Colonic mucosa (tissue), 4 donors: ENCODE results near the gene SLC4A1. TPM values are rescaled to one million over a fixed set of nuclear protein-coding genes. Genes with fewer than 3 reads are reported as not detected.

Experiments
- DNase-seq: peaks from one replicate; pipeline ENCODE4 v3.0.0-alpha.2; 2020
- H3K27ac ChIP-seq: fragments of 200-600 bp; one replicate; pipeline ENCODE4 v1.8.0; 2021
- H3K27me3 ChIP-seq: fragments of 200-600 bp; one replicate; pipeline ENCODE4 v1.8.0; 2021
- H3K36me3 ChIP-seq: fragments of 200-600 bp; one replicate; pipeline ENCODE4 v1.8.0; 2021
- H3K4me1 ChIP-seq: fragments of 200-600 bp; one replicate; pipeline ENCODE4 v1.8.0; 2021; ENCODE audit warnings: mild to moderate bottlenecking
- H3K4me3 ChIP-seq: fragments of 200-600 bp; one replicate; pipeline ENCODE4 v1.8.0; 2021
- H3K9ac ChIP-seq, 2 donors: one replicate each; pipeline ENCODE4 v1.7.0; 2013; ENCODE audit warnings: control low read depth in 2 of 2, low read depth in 2 of 2, low read length in 2 of 2
- H3K9me3 ChIP-seq: fragments of 200-600 bp; one replicate; pipeline ENCODE4 v1.8.0; 2021
- intact Hi-C: fragments of 100-400 bp; cut with DNase I; formaldehyde crosslinking; loops from one replicate; pipeline ENCODE4 v1.14.1; 2022
- total RNA-seq, 2 donors: library from RNA; stranded (reverse); fragmentation: NEBNext Ultra II Directional in 1 of 2; extraction: Animal tissue kit (Norgen Biotek cat#: 25700) in 1 of 2; gene quantifications; one replicate each; pipeline ENCODE4 v1.2.1, GENCODE V29; 2021
- TF ChIP-seq, protein P1 (sequence below): fragments of 200-600 bp; IDR thresholded peaks from one replicate; pipeline ENCODE4 v1.8.0; 2022; ENCODE audit warnings: antibody characterized with exemption, mild to moderate bottlenecking
- donor health status: healthy.
- donor health status: DM: no; HTN: no; CAD: no.
- donor health status: DM: no; HTN: no; CAD: no.

SLC4A1 gene
- total RNA-seq, 2 donors from 2014 or later: 0.27 TPM; not detected in 1

- H3K9me3 ChIP-seq: no peaks in the 10 kb centered on the region
- no peak overlapping the region for H3K27ac ChIP-seq
- H3K4me1 ChIP-seq: no peaks in the 10 kb centered on the region
- H3K9ac ChIP-seq: peak overlapping the region in 1 of 2 donors; percentile 14
- H3K27me3 ChIP-seq: no peaks in the 10 kb centered on the region
- intact Hi-C loops: no loop called here
- H3K4me3 ChIP-seq: no peak overlapping the region
- TF ChIP-seq, protein P1, sequence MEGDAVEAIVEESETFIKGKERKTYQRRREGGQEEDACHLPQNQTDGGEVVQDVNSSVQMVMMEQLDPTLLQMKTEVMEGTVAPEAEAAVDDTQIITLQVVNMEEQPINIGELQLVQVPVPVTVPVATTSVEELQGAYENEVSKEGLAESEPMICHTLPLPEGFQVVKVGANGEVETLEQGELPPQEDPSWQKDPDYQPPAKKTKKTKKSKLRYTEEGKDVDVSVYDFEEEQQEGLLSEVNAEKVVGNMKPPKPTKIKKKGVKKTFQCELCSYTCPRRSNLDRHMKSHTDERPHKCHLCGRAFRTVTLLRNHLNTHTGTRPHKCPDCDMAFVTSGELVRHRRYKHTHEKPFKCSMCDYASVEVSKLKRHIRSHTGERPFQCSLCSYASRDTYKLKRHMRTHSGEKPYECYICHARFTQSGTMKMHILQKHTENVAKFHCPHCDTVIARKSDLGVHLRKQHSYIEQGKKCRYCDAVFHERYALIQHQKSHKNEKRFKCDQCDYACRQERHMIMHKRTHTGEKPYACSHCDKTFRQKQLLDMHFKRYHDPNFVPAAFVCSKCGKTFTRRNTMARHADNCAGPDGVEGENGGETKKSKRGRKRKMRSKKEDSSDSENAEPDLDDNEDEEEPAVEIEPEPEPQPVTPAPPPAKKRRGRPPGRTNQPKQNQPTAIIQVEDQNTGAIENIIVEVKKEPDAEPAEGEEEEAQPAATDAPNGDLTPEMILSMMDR: no peak
- DNase-seq: no peak
- H3K36me3 ChIP-seq: peaks cover 15% of the 10 kb centered on the region
Measured at GRCh38 chr17:44216173-44216572, 51.8 kb downstream of the SLC4A1 start.

DNA sequence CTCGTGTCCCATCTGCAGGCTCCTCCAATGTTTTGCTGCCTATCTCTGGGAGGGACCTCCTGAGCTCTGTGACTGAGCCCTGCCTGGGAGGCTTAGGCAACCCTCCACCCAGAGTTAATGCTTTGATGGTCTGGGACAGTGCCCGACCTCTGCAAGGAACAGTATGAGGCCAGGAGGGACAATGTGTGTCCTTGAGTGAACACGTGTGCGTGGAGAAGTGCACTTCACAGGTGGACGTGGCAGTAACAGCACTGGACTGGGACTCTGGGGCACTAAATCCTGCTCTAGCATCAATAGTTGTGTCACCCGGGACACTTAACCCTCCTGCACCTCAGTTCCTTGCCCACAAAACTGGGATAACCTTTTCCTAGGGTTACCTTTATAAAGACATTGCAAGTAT, 53.0 kb downstream of the SLC4A1 start:
- H3K4me3 ChIP-seq: no peak overlapping the region
- H3K9me3 ChIP-seq: no peaks in the 10 kb centered on the region
- H3K27ac ChIP-seq: no peak overlapping the region
- TF ChIP-seq, protein P1: no peak
- no peak overlapping the region for H3K9ac ChIP-seq
- DNase-seq: no peak
- peaks cover 4% of the 10 kb centered on the region for H3K4me1 ChIP-seq
- intact Hi-C loops: loop anchor here (5.0 kb wide), 1 partner anchor 107 kb away; the partner anchor contains the start of gene SLC25A39
- H3K36me3 ChIP-seq: peaks cover 15% of the 10 kb centered on the region
- H3K27me3 ChIP-seq: no peaks in the 10 kb centered on the region

DNA sequence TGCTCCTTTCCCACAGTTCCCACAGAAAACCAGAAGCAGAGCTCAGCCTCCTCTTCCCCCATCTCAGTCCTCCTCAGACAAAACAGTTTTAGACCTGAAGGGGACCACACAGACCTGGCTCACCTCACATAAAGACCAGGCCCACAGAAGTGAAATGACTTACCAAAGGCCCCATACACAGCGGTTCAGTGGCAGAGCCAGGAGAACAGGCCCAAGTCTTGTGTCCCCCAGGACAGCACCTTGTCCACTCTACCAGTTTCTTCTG, 53.8 kb downstream of the SLC4A1 start:
- intact Hi-C loops: loop anchor here (5.0 kb wide), 1 partner anchor 108 kb away; the partner anchor contains the start of gene SLC25A39
- peaks cover 17% of the 10 kb centered on the region for H3K36me3 ChIP-seq
- no peaks in the 10 kb centered on the region for H3K9me3 ChIP-seq
- no peak overlapping the region for H3K27ac ChIP-seq
- TF ChIP-seq, protein P1: no peak
- no peak for DNase-seq
- H3K4me3 ChIP-seq: no peak overlapping the region
- H3K27me3 ChIP-seq: no peaks in the 10 kb centered on the region
- peaks cover 4% of the 10 kb centered on the region for H3K4me1 ChIP-seq
- no peak overlapping the region for H3K9ac ChIP-seq

DNA sequence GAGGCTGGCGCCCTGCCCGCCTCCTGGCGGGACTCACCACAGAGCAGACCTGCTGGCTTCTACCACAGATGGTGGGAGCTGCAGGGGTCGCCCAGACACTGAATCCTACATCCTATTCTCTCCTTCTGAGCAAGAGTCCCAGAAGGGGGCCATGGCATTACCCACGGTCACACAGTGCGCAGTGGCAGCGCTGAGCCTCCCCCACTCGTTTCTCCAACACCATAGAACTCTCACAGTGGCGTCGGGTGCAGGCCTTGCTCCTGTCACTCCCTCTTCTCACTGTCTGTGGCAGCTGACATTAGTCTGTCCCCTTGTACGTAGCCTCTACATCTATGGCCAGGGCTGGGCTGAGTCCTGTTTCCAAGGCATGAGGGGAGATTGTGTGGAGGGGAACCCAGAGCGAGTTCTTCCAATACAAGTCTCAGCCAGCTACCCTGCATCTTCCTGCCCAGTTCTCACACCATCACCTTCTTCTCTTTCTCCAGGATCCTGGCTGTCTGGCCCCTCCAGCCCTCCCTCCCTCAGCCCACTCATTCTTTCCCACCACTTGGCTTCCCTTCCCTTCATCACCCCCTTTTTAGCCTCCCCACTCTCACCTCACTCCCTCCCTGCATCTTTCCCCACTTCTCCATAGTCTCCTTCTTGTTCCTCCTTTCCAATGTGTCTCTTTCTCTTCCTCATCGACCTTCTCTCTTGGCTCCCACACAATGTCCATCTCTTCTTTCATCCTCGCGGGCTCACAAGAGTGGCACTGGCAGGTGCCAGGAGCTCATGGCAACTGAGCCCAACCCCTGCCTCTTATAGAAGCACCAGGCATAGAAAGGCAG, 54.3 kb downstream of the SLC4A1 start:
- DNase-seq: no peak
- intact Hi-C loops: loop anchor here (5.0 kb wide), 1 partner anchor 109 kb away; the partner anchor contains the start of gene SLC25A39
- peaks cover 19% of the 10 kb centered on the region for H3K36me3 ChIP-seq
- no peak overlapping the region for H3K4me3 ChIP-seq
- H3K4me1 ChIP-seq: peaks cover 4% of the 10 kb centered on the region
- no peak overlapping the region for H3K27ac ChIP-seq
- no peaks in the 10 kb centered on the region for H3K27me3 ChIP-seq
- TF ChIP-seq, protein P1: no peak
- H3K9me3 ChIP-seq: no peaks in the 10 kb centered on the region
- H3K9ac ChIP-seq: no peak overlapping the region

- TF ChIP-seq, protein P1: no peak
- Histone ChIP-seq H3K4me1 (peaks cover 4% of the 10 kb centered on the region), H3K36me3 (peaks cover 19% of the 10 kb centered on the region), H3K4me3 (no peak overlapping the region), H3K9ac (no peak overlapping the region), H3K27me3 (no peaks in the 10 kb centered on the region), H3K9me3 (no peaks in the 10 kb centered on the region), H3K27ac (no peak overlapping the region)
- intact Hi-C loops: loop anchor here (5.0 kb wide), 1 partner anchor 110 kb away; the partner anchor contains the start of gene SLC25A39
- no peak for DNase-seq
Measured at GRCh38 chr17:44212507-44213402, 55.2 kb downstream of the SLC4A1 start.
